Body of pancreas (tissue), 4 donors: ENCODE measurements around the gene ANKRD13B. TPM values are rescaled to one million over a fixed set of nuclear protein-coding genes. Genes with fewer than 3 reads are reported as not detected.
"Not testable (repeated sequence)": the region's sequence is repeated elsewhere in the genome, so short reads cannot be mapped to it uniquely, and the experiment has no call there.

Experiments
- ATAC-seq: fragments of 150-250 bp; one replicate; pipeline ENCODE4 v1.9.1; 2016
- DNase-seq, 4 donors: peaks; one replicate each; pipeline ENCODE4 v3.0.0-alpha.2; 2019
- H3K27ac ChIP-seq, 4 donors: fragments of 200-600 bp; sonication (generic); 1 replicate in 3 of 4; 2 replicates in 1 of 4; pipeline versions ENCODE4 v1.5.1 to v1.6.1; 2016 to 2019; ENCODE audit warnings: mild to moderate bottlenecking in 1 of 4, mixed read lengths in 1 of 4, moderate library complexity in 1 of 4
- H3K27me3 ChIP-seq, 2 donors: fragments of 200-600 bp; sonication (generic); one replicate each; pipeline ENCODE4 v1.6.0; 2016; ENCODE audit warnings: mild to moderate bottlenecking in 1 of 2
- H3K36me3 ChIP-seq, 2 donors: fragments of 200-600 bp; sonication (generic); replicated peaks in 1 of 2; 2 replicates each; pipeline ENCODE4 v1.5.1; 2016; ENCODE audit warnings: low read depth in 2 of 2; ENCODE audit not compliant: insufficient read depth in 1 of 2
- H3K4me1 ChIP-seq: fragments of 200-600 bp; sonication (generic); one replicate; pipeline ENCODE4 v1.6.0; 2016
- H3K4me3 ChIP-seq, 2 donors: fragments of 200-600 bp; sonication (generic); 1 replicate in 1 of 2; 2 replicates in 1 of 2; pipeline ENCODE4 v1.5.1; 2016 to 2019
- H3K9me3 ChIP-seq, 3 donors: fragments of 200-600 bp; sonication (generic); 1 replicate in 2 of 3; 2 replicates in 1 of 3; pipeline ENCODE4 v1.5.1; 2016
- POLR2A ChIP-seq, 3 donors: fragments of 450-650 bp; IDR thresholded peaks; one replicate each; pipeline ENCODE4 v1.6.1; 2016; ENCODE audit warnings: antibody characterized with exemption in 3 of 3, mild to moderate bottlenecking in 2 of 3
- WGBS, 2 donors: methylation state at CpG; one replicate each; pipeline ENCODE4 v1.1.5; 2017; 5-methylcytosine and 5-hydroxymethylcytosine counted together
- intact Hi-C: fragments of 100-400 bp; cut with DNase I; formaldehyde crosslinking; loops from one replicate; pipeline ENCODE4 v1.15.1; 2023
- total RNA-seq, 2 donors: library from RNA; depleted of rRNA; stranded (reverse); fragments of >200 nt; gene quantifications; one replicate each; pipeline ENCODE4 v1.1.0, GENCODE V29; 2016
- TF ChIP-seq, protein P1 (sequence below), 7 experiments: fragments of 450-650 bp in 4 of 7; fragments of 200-600 bp in 3 of 7; sonication (generic) in 3 of 7; IDR thresholded peaks; one replicate each; pipeline ENCODE4 v1.5.1; 2016 to 2019; ENCODE audit warnings: antibody characterized with exemption in 7 of 7

The ANKRD13B gene
- total RNA-seq, 2 donors from 2014 or later, result 4.3 to 8.0 TPM

DNA sequence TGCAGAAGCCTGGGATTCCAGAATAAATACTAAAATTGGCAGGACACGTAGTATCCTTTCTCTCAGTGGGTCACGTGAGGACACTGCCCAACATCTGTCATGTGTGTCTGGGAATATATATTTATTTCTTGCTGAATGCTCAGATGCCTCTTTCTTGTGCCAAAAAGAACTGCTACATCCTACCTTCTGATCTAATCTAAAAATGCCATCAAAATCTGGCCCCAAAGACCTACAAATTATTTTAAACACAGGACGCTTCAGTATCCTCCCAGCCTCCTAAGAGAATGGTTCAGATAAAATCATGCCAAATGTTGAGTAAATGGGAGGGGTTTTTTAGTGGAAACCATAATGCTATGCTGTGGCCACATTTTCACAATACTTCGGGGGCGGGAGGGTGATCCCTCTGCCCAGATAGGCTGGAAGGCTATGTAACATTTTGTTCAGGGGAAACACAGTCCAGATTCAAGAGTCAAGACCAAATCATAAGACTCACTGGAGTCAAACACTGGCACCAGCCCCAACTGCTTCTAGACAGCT lies 52.7 kb downstream of the ANKRD13B start:
- Histone ChIP-seq H3K27ac (peak overlapping the region in 2 of 4 donors; percentile 29 to 51), H3K36me3 (peaks cover 0 to 2% of the 10 kb centered on the region in 2 donors), H3K4me3 (no peak overlapping the region), H3K4me1 (no peaks in the 10 kb centered on the region), H3K27me3 (no peaks in the 10 kb centered on the region), H3K9me3 (no peaks in the 10 kb centered on the region)
- WGBS, 2 donors, result 73 to 90% methylated on average over 5 of the region's 5 CpGs
- DNase-seq (peak in 3 of 4 donors; percentile 32 to 55 (median 48)), ATAC-seq (peak; percentile 61)
- intact Hi-C loops, result no loop called here
- TF ChIP-seq POLR2A (IDR thresholded peaks at IDR 0.05), result no peak
- TF ChIP-seq, protein P1, sequence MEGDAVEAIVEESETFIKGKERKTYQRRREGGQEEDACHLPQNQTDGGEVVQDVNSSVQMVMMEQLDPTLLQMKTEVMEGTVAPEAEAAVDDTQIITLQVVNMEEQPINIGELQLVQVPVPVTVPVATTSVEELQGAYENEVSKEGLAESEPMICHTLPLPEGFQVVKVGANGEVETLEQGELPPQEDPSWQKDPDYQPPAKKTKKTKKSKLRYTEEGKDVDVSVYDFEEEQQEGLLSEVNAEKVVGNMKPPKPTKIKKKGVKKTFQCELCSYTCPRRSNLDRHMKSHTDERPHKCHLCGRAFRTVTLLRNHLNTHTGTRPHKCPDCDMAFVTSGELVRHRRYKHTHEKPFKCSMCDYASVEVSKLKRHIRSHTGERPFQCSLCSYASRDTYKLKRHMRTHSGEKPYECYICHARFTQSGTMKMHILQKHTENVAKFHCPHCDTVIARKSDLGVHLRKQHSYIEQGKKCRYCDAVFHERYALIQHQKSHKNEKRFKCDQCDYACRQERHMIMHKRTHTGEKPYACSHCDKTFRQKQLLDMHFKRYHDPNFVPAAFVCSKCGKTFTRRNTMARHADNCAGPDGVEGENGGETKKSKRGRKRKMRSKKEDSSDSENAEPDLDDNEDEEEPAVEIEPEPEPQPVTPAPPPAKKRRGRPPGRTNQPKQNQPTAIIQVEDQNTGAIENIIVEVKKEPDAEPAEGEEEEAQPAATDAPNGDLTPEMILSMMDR (IDR thresholded peaks at IDR 0.05), result no peak

DNA sequence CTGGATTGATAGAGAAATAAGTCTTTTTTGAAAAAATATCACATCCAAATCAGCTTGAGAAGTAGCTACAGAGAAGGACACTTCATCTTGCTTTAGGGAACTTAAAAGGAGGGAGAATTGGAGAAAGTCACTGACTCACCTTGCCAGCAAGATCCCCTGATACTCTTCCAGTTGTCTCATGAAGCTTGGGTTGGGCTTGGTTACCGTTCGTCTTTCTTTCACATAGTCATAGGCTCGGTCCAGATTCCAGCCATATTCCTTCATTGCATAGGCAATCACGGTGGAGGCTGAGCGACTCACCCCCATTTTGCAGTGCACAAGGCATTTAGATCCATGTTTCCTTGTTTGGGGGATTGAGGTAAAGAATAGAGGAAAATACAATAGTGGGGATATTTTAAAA lies 55.1 kb downstream of the ANKRD13B start:
- H3K9me3 ChIP-seq, result no peaks in the 10 kb centered on the region
- 93 to 99% methylated on average over 5 of the region's 5 CpGs for WGBS, 2 donors
- TF ChIP-seq, protein P1 (IDR thresholded peaks at IDR 0.05), result no peak
- TF ChIP-seq POLR2A (IDR thresholded peaks at IDR 0.05), result no peak

DNA sequence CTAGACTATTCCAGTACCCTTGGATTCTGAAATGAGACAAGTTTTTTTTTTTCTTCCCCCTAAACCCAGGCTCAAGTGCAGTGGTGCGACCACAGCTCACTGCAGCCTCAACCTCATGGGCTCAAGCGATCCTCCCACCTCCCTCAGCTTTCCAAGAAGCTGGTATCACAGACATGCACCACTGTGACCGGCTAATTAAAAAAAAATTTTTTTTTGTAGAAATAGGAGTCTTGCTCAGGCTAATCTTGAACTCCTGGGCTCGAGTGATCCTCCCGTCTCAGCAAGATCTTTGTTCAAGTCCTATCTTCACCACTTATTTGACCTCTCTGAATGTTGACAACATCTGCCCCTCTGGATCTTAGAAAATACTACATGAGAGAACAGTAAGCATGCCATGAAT lies 56.4 kb downstream of the ANKRD13B start:
- H3K9me3 ChIP-seq, result no peaks in the 10 kb centered on the region
- 86 to 97% methylated on average over 5 of the region's 5 CpGs for WGBS, 2 donors
- no peaks in the 10 kb centered on the region for H3K27me3 ChIP-seq
- H3K4me1 ChIP-seq, result no peaks in the 10 kb centered on the region
- H3K27ac ChIP-seq, result no peak overlapping the region
- no peak for TF ChIP-seq POLR2A (IDR thresholded peaks at IDR 0.05)
- TF ChIP-seq, protein P1 (IDR thresholded peaks at IDR 0.05), result no peak
- ATAC-seq (no peak), DNase-seq (no peak)
- peaks cover 0 to 2% of the 10 kb centered on the region in 2 donors for H3K36me3 ChIP-seq
- H3K4me3 ChIP-seq, result no peak overlapping the region
- intact Hi-C loops, result no loop called here

More for the DNA sequence above, 55.1 kb downstream of the ANKRD13B start:
- H3K27ac ChIP-seq, result no peak overlapping the region
- no peak for ATAC-seq
- intact Hi-C loops, result no loop called here
- H3K4me1 ChIP-seq, result no peaks in the 10 kb centered on the region
- peaks cover 0 to 2% of the 10 kb centered on the region in 2 donors for H3K36me3 ChIP-seq
- no peak for DNase-seq
- H3K4me3 ChIP-seq, result no peak overlapping the region
- H3K27me3 ChIP-seq, result no peaks in the 10 kb centered on the region

DNA sequence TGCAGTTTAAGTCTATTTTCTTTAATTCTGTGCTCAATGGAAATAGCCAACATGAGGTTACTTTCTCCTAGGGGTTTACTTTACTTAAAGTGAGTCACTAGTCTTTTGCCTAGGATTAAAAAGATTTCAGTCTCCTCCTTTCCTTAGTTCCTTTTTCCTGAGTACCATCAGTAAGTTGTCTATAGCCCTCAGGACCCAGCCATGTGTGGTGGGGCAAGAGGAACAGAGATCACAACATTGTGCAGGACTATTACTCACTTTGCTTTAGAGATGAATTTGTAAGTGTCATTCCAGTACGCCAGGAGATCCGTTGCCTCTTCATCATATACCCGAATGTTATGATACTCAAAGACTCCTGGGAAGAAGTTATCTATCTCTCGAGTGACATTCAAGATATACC lies 57.5 kb downstream of the ANKRD13B start:
- intact Hi-C loops, result no loop called here
- ATAC-seq, result no peak
- no peak for DNase-seq
- Histone ChIP-seq H3K4me1 (no peaks in the 10 kb centered on the region), H3K27me3 (no peaks in the 10 kb centered on the region), H3K9me3 (no peaks in the 10 kb centered on the region), H3K27ac (no peak overlapping the region), H3K36me3 (peaks cover 0 to 2% of the 10 kb centered on the region in 2 donors), H3K4me3 (no peak overlapping the region)
- 85 to 88% methylated on average over 4 of the region's 4 CpGs for WGBS, 2 donors
- no peak for TF ChIP-seq POLR2A (IDR thresholded peaks at IDR 0.05)
- TF ChIP-seq, protein P1 (IDR thresholded peaks at IDR 0.05), result no peak

DNA sequence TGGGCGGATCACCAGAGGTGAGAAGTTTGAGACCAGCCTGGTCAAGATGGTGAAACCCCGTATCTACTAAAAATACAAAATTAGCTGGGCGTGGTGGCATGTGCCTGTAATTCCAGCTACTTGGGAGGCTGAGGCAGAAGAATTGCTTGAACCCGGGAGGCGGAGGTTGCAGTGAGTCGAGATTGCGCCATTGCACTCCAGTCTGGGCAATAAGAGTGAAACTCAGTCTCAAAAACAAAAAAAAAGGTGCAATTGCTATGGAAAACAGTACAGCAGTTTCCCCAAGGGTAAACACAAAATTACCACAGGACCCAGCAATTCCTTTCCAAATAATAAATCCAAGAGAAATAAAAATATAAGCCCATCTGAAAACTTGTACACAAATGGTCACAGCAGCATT lies 59.0 kb downstream of the ANKRD13B start:
- H3K4me3 ChIP-seq, H3K36me3 ChIP-seq, H3K27ac ChIP-seq, H3K4me1 ChIP-seq, H3K27me3 ChIP-seq, H3K9me3 ChIP-seq, intact Hi-C loops, ATAC-seq, DNase-seq: not testable (repeated sequence)
- 92 to 95% methylated on average over 6 to 7 of the region's 7 CpGs for WGBS, 2 donors
